Erythroblast (primary cell): Measurements from ENCODE around the gene PHOX2A.

Source experiments
- DNase-seq, 2 experiments: peaks; one replicate each; lab custom pipeline; 2025; lab: John Stamatoyannopoulos, UW
- GATA1 ChIP-seq: IDR thresholded peaks from 2 replicates; pipeline ENCODE4 v1.6.1; 2011; ENCODE audit warnings: low read depth, mild to moderate bottlenecking, control low read depth, low read length, moderate library complexity
- POLR2A ChIP-seq: IDR thresholded peaks from 2 replicates; pipeline ENCODE4 v1.6.1; 2011; ENCODE audit warnings: mild to moderate bottlenecking, low read length

PHOX2A gene

GRCh38 chr11:72233773-72234513 is 10.0 kb downstream of the PHOX2A start:
- no peak for DNase-seq
- TF ChIP-seq GATA1 = no peak
- no peak for TF ChIP-seq POLR2A

- DNase-seq = no peak
- TF ChIP-seq GATA1 (no peak), POLR2A (no peak)
Measured at GRCh38 chr11:72233056-72233772, 10.8 kb downstream of the PHOX2A start.

GRCh38 chr11:72232260-72233055 is 11.5 kb downstream of the PHOX2A start:
- TF ChIP-seq GATA1 (no peak), POLR2A (no peak)
- no peak for DNase-seq

GRCh38 chr11:72231396-72232259 is 12.3 kb downstream of the PHOX2A start:
- TF ChIP-seq GATA1 (no peak), POLR2A (no peak)
- no peak for DNase-seq

GRCh38 chr11:72230764-72231365 is 13.1 kb downstream of the PHOX2A start:
- TF ChIP-seq GATA1 (no peak), POLR2A (no peak)
- no peak for DNase-seq

GRCh38 chr11:72229925-72230763 is 13.8 kb downstream of the PHOX2A start:
- TF ChIP-seq GATA1 (no peak), POLR2A (no peak)
- no peak for DNase-seq

- no peak for DNase-seq
- TF ChIP-seq GATA1 (no peak), POLR2A (no peak)
Measured at GRCh38 chr11:72229336-72229924, 14.5 kb downstream of the PHOX2A start.

GRCh38 chr11:72228844-72229231 is 15.1 kb downstream of the PHOX2A start:
- TF ChIP-seq GATA1 (no peak), POLR2A (no peak)
- no peak for DNase-seq

- no peak for DNase-seq
- no peak for TF ChIP-seq GATA1
- no peak for TF ChIP-seq POLR2A
Measured at GRCh38 chr11:72228229-72228843, 15.6 kb downstream of the PHOX2A start.

- DNase-seq = no peak
- no peak for TF ChIP-seq POLR2A
- no peak for TF ChIP-seq GATA1
Measured at GRCh38 chr11:72227316-72228228, 16.4 kb downstream of the PHOX2A start.
